K562 (cell line): ENCODE measurements around the gene GALNT9.

Experiments used
- ATF1 ChIP-seq, 2 experiments: fragments of 450-650 bp in 1 of 2; IDR thresholded peaks; 2 replicates each; pipeline ENCODE4 v1.6.1; 2016; ENCODE audit warnings: missing compliant biosample characterization in 1 of 2, missing genetic modification characterization in 1 of 2
- BRCA1 ChIP-seq, 2 experiments: fragments of 450-650 bp in 1 of 2; sonication (generic) in 1 of 2; formaldehyde crosslinking in 1 of 2; IDR thresholded peaks; 2 replicates each; pipeline versions ENCODE4 v1.5.0 to v1.6.1; 2017 to 2020; ENCODE audit warnings: mild to moderate bottlenecking in 1 of 2, missing genetic modification reagents in 1 of 2
- CTCF ChIP-seq, 3 experiments: IDR thresholded peaks in 2 of 3; conservative IDR thresholded peaks in 1 of 3; 2 replicates each; pipeline ENCODE4 v1.5.1; 2011 to 2012; ENCODE audit warnings: low read length in 3 of 3, mild to moderate bottlenecking in 3 of 3, control low read depth in 2 of 3, improper control_type of control experiment in 1 of 3, inconsistent platforms in 1 of 3, low read depth in 1 of 3, mixed read lengths in 1 of 3, moderate library complexity in 1 of 3; ENCODE audit not compliant: insufficient read depth in 2 of 3
- EZH2 ChIP-seq: IDR thresholded peaks from 2 replicates; pipeline ENCODE4 v1.6.1; 2012; ENCODE audit warnings: low read depth, mild to moderate bottlenecking, inconsistent platforms, low read length, borderline replicate concordance
- FOXJ3 ChIP-seq: sonication (generic); formaldehyde crosslinking; IDR thresholded peaks from 2 replicates; pipeline ENCODE4 v1.4.0; 2020; ENCODE audit warnings: mild to moderate bottlenecking, missing genetic modification reagents
- JUNB ChIP-seq: fragments of 450-650 bp; formaldehyde crosslinking; conservative IDR thresholded peaks from 2 replicates; pipeline ENCODE4 v1.4.0; 2020; ENCODE audit warnings: mild to moderate bottlenecking
- MAZ ChIP-seq, 2 experiments: fragments of 450-650 bp in 1 of 2; sonication (generic) in 1 of 2; formaldehyde crosslinking; IDR thresholded peaks in 1 of 2; conservative IDR thresholded peaks in 1 of 2; 2 replicates each; pipeline versions ENCODE4 v1.4.0 to v1.5.0; 2020; ENCODE audit warnings: mild to moderate bottlenecking in 1 of 2, missing genetic modification reagents in 1 of 2
- MYC ChIP-seq, 2 experiments: fragments of 250-450 bp in 1 of 2; sonication (Bioruptor Pico) in 1 of 2; IDR thresholded peaks; 2 replicates each; pipeline versions ENCODE4 v1.5.1 to v1.6.1; 2012 to 2021; ENCODE audit warnings: low read depth in 2 of 2, borderline replicate concordance in 1 of 2, improper control_type of control experiment in 1 of 2, low read length in 1 of 2, mild to moderate bottlenecking in 1 of 2, moderate library complexity in 1 of 2
- NR3C1 ChIP-seq: sonication (generic); formaldehyde crosslinking; IDR thresholded peaks from 2 replicates; pipeline ENCODE4 v1.8.1; 2022; ENCODE audit warnings: missing genetic modification reagents
- POLR2G ChIP-seq: fragments of 200-400 bp; formaldehyde crosslinking; IDR thresholded peaks from 2 replicates; pipeline ENCODE4 v1.6.1; 2017; ENCODE audit warnings: low read depth, mild to moderate bottlenecking, antibody characterized with exemption, low read length, moderate library complexity
- PTRF ChIP-seq: fragments of 450-650 bp; IDR thresholded peaks from 2 replicates; pipeline ENCODE4 v1.6.1; 2016; ENCODE audit warnings: mild to moderate bottlenecking, missing genetic modification characterization, missing compliant biosample characterization
- ZBTB1 ChIP-seq: sonication (generic); formaldehyde crosslinking; IDR thresholded peaks from 2 replicates; pipeline ENCODE4 v1.8.1; 2023; ENCODE audit warnings: missing genetic modification reagents, low read depth, mild to moderate bottlenecking, borderline replicate concordance
- ZNF324 ChIP-seq: fragments of 250-450 bp; sonication (Bioruptor Pico); IDR thresholded peaks from 2 replicates; pipeline ENCODE4 v1.4.0; 2020; ENCODE audit warnings: mild to moderate bottlenecking
- TF ChIP-seq, protein P1 (sequence below): sonication (generic); formaldehyde crosslinking; IDR thresholded peaks from 2 replicates; pipeline ENCODE4 v1.8.0; 2022; ENCODE audit warnings: mild to moderate bottlenecking, missing genetic modification reagents, borderline replicate concordance

- TF ChIP-seq MAZ (CRISPR knock-in tag; conservative IDR thresholded peaks at IDR 0.05 in 1 of 2, IDR thresholded peaks at IDR 0.05 in 1 of 2) (no peak), ATF1 (CRISPR knock-in tag; IDR thresholded peaks at IDR 0.05) (no peak), ATF1 (tag; IDR thresholded peaks at IDR 0.05) (no peak), CTCF (IDR thresholded peaks at IDR 0.05 in 2 of 3, conservative IDR thresholded peaks at IDR 0.05 in 1 of 3; ENCODE audit: insufficient read depth in 2 of 3, low read depth in 1 of 3, low read length in 3 of 3) (no peak), NR3C1 (no peak), POLR2G (no peak), MYC (IDR thresholded peaks at IDR 0.05; ENCODE audit: low read depth, low read length) (no peak), MYC (CRISPR knock-in tag; IDR thresholded peaks at IDR 0.05; ENCODE audit: borderline replicate concordance, low read depth) (no peak), ZBTB1 (no peak), EZH2 (no peak), BRCA1 (IDR thresholded peaks at IDR 0.05) (no peak), BRCA1 (CRISPR knock-in tag; IDR thresholded peaks at IDR 0.05) (no peak), JUNB (CRISPR knock-in tag) (no peak), PTRF (tag) (no peak), ZNF324 (no peak), FOXJ3 (no peak)
- TF ChIP-seq, protein P1, sequence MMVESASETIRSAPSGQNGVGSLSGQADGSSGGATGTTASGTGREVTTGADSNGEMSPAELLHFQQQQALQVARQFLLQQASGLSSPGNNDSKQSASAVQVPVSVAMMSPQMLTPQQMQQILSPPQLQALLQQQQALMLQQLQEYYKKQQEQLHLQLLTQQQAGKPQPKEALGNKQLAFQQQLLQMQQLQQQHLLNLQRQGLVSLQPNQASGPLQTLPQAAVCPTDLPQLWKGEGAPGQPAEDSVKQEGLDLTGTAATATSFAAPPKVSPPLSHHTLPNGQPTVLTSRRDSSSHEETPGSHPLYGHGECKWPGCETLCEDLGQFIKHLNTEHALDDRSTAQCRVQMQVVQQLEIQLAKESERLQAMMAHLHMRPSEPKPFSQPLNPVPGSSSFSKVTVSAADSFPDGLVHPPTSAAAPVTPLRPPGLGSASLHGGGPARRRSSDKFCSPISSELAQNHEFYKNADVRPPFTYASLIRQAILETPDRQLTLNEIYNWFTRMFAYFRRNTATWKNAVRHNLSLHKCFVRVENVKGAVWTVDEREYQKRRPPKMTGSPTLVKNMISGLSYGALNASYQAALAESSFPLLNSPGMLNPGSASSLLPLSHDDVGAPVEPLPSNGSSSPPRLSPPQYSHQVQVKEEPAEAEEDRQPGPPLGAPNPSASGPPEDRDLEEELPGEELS (CRISPR knock-in tag) = no peak
Measured at GRCh38 chr12:132295101-132295526, 34.3 kb downstream of the GALNT9 start.
